Fibroblast of gingiva (primary cell): ENCODE data around the gene ANO10.

ENCODE experiments used
- DNase-seq: peaks from one replicate; pipeline ENCODE4 v3.0.0-alpha.2; 2011; ENCODE audit warnings: low read depth

The ANO10 gene

GRCh38 chr3:43346978-43347749, 274.6 kb downstream of the ANO10 start:
- DNase-seq = no peak

DNA sequence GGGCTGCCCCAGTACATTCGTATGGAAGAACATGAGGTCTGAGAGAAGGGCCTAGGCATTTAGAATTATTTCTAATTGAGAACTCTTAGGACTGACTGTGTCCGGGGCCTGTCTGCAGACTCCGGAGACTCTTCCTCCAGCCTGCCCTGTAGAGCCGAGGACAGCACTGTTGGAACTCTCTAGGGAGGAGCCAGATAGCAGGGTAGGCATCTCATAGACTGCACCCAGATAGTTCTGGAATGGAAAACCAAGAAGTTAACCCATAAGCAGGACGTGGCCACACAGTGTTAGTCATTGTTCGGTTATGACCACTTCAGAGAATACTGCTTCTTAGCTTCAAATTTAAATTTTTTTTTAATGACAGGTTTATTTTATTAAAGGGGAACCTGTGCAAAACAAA, 275.9 kb downstream of the ANO10 start:
- no peak for DNase-seq

DNA sequence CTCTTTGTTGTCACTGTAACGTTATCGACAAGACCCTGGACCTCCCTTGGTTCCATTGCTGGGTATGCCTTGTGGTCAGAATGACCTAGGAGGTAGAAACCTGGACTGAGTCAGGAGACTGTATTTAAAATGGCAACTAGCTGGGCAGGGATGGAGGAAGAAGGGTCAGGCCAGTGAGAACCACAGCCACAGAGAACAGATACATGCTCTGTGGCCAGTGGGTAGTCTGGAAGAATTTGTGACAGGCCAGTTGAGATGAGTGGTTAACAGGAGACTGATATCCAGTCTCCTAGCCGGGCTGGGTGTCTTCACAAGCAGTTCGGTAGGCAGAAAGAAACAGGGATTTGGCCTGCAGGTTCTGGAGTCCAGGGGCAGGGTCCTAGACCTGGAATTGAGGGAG, 276.6 kb downstream of the ANO10 start:
- no peak for DNase-seq

- no peak for DNase-seq
Measured at GRCh38 chr3:43344520-43344919, 277.3 kb downstream of the ANO10 start.

DNA sequence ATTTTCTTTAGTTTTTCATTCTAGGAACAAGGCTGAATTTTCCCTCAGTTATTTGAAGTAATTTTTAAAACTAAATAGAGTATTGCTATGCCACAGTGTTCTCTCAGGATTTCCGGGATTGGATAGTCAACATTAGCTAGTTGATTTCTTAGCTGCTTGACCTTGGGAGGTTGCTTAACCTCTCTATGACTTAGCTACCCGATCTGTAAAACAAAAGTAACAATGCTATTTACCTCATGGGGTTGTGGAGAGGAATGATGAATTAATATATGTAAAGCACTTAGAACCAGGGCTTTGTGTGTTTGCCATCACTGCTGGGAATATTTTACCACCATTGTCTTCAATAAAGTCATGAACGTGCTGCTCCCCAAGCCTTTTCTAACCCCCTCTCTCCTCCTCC, 278.0 kb downstream of the ANO10 start:
- no peak for DNase-seq

GRCh38 chr3:43343185-43343584, 278.6 kb downstream of the ANO10 start:
- DNase-seq = no peak

DNA sequence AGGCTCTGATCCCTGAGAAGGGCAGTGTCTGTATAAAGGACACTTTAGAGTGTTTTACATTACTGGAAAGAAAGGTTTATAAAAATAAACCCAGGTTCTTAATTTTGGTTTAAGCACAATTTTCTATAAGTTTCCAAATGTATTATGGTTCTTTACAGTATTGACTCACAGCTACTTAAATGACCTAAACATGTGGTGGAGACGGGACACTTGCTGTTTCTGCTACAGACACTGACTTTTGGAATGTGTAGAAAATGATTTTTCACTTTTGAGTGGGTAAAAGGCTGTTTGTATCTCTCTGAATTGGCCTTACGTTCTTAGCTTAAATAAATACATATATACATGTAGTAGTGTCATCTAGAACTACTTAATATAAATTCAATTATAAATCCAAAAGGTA, 280.0 kb downstream of the ANO10 start:
- DNase-seq = no peak

DNA sequence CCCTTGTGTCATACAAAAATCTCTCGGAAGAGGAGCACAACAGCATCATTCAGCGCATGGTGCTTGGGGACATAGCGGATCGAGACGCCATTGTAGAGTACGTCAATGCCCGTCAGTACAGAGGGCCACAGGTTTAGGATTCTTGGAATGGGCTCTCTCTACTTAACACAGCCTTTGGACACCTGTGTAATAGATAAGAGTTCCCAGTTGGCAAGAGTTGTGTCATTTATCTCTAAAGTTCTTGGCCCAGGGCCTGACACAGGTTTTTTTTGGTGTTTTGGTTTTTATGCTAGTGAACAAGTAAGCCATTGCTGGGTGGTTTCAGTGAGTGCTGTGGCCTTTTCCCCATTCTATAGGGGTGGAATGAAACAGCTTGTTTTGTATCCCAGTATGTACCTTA, 281.4 kb downstream of the ANO10 start:
- DNase-seq = no peak

GRCh38 chr3:43338295-43338694, 283.5 kb downstream of the ANO10 start:
- no peak for DNase-seq

DNA sequence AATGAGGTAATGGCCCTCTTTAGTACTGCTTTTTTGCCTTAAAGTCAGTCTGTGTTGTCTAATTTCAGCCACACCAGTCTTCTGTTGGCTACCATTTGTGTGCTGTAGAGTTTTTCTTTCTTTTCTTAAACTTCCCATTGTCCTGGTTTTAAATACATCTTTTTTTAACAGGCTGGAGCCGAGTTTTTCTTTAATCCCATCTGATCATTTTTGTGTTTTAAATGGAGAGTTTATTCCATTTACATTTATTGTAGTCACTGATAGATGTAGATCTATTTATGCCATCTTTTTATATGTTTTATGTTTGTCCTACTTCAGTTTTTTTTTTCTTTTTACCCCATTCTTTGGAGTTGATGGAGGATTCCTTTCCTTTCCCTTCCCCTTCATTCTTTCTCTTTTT, 286.0 kb downstream of the ANO10 start:
- DNase-seq = no peak

- DNase-seq = no peak
Measured at GRCh38 chr3:43334976-43335375, 286.8 kb downstream of the ANO10 start.

DNA sequence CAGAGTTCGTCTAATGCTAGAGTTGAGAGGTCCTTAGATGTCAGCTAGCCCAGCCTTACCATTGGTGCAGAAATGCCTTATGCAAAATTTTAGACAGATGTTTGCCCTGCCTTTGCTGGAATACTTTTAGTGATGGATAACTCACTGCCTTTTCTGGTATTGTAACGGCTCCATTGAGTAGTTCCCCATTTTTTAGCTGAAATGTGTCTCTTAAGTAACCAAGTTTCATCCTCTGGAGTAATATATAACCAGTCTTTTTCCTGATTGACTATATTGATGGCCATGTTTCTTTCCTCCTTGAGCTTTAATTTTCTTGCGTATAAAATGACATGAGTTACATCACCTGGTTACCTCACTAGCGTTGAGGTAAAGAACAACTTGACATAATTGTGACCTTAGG, 290.4 kb downstream of the ANO10 start:
- no peak for DNase-seq

DNA sequence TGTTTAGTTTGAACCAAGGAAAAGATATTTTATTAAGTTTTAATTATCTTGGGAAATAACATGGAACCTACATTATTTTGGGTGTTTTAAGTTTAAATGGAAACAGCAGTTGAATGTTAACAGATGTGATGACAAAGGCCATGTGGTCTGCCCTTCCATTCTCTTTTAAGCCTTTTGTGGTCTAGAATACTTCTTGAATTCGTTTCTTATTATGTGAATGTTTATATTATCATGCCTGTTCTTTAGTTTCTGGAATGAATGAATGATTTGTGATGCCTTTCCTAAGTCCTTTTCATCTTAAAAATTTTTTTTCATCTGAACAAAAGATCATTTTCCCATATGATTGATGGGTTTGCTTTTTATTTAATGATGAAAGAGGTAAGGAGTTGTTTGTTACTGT, 290.8 kb downstream of the ANO10 start:
- peak; percentile 16 for DNase-seq

DNA sequence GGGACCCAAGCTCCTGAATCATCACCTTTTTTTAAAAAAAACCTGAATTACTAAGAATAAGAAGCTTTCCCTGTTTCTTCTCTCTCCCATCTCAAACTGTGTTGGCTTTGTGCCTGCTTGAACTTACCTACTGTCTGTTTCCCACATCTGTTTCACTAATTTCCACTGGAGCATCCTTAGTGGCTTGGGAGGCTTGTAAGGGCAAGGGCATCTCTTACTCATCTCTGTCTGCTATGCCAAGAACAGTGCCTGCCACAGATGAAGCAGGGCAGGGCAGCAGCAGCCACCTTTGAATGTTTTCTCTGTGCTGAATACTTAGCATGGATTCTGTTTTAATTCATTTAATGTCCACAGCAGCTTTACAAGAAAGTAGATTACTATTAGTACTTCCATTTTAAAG, 293.2 kb downstream of the ANO10 start:
- DNase-seq = no peak

DNA sequence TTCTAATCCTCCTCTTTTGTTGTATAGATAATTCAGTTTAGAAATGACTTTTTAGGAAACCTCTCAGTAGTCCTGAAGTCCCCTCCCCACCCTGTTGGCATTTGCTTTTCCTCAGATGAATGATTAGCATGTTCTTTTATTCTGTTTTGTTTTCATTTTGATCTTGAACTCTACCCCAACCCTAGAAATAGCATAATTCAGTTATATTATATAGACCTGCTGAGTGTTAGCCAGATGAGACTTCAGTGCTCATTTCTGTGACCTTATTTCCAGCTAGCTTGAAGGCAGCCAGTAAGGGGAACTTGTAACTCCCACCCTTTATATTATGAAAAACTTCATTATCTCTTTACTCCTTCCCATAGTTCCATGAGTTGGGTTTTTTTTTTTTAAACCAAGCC, 294.2 kb downstream of the ANO10 start:
- DNase-seq = no peak

DNA sequence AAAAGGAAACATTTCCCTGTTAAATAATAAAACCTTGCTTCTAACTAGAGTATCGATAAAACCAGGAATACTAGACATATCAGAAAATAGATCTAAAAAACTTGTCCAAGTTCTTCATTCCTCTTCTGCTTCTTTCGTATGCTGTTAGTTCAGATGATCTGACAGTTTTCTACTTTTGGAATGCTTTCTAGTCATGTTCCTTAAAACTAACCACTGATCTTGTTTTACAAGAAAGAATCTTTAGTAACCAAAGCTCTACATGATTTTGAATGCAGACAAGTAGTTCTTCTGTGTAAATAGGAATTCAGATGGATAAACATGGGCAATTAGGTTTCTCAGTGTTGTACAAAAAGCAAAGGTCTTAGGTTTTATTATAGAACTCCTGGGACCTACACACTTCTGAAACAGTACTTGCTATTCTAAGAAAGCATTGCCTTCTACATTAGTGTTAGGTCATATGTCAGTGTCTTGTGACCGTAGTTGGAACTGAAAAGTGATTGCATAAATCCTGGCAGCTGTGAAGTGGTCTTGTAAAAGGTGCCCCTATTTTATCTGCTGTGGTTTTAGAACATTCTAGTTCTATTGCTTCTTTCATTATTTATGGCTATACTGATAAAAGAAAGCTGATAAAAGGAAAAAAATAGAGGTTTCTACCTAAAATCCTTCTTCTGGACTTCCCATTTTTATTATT, 294.8 kb downstream of the ANO10 start:
- peak; percentile 27 for DNase-seq

DNA sequence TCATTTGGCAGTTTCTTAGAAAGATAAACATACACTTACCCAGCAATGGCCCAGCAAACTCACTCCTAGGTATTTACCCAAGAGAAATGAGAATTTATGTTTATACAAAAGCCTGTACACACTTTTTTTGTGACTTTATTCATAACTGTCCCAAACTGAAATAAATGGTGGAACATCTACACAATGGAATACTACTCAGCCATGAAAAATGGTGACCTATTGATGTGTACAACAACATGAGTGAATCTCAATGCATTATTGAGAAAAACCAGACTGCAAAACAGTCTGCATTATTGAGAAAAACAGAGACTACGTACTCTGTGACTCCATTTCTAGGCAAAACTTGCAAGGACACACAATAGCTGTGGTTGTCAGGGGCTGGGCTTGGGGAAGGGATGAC, 298.3 kb downstream of the ANO10 start:
- no peak for DNase-seq

DNA sequence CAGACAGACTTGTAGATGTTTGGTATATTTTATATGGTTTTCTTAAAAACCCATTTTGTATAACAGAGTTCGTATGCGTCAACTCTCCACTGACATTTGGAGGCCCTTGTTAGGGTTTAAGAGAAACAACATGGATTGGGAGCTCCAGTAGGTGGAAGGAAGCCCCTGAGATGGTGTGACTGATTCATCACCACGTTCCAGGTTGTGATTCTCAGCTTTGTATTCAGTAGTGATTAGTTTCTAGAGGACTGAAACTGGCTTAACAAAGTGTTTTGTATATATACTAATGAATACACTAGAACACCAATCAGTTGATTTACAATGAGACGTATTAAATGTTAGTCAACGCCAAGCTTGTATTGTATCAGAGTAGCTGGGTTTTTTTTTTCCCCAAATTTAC, 301.5 kb downstream of the ANO10 start:
- DNase-seq = no peak

DNA sequence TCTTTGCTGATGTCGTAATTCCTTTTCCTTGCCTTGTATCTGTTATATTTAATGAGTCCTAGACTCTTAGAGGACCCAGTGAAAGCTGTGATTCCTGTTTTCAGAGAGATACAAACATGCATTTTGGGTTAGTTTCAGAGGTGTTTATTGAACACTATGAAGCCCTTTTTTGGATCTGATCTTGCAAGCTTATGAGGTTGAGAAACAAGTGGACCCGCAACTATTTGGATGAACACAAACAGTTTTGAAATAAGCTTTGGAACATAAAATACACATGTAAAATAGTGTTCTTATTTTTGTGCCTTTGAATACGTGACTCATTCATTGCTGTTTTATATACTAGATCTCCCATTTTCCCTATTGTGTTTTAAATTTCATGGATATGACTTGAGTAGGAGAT, 302.0 kb downstream of the ANO10 start:
- peak; percentile 77 for DNase-seq

DNA sequence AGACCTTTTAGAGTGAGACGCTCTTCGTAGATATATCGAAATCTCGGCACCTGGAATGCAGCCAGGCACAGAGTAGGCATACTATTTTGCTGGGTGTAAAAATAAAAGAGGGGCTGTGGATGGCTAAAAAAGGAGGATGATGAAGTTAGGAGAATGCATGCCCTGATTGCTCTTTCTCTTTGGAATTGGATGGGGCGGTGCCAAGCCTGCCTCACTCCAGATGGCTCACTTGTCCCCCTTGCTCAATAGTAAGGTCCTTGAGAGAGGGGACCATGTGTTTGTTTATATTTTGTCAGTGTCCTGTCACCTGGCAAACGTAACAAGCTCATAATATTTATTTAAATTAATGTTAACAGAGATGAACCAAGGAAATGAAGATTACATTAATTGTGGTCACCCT, 302.4 kb downstream of the ANO10 start:
- peak; percentile 64 for DNase-seq

DNA sequence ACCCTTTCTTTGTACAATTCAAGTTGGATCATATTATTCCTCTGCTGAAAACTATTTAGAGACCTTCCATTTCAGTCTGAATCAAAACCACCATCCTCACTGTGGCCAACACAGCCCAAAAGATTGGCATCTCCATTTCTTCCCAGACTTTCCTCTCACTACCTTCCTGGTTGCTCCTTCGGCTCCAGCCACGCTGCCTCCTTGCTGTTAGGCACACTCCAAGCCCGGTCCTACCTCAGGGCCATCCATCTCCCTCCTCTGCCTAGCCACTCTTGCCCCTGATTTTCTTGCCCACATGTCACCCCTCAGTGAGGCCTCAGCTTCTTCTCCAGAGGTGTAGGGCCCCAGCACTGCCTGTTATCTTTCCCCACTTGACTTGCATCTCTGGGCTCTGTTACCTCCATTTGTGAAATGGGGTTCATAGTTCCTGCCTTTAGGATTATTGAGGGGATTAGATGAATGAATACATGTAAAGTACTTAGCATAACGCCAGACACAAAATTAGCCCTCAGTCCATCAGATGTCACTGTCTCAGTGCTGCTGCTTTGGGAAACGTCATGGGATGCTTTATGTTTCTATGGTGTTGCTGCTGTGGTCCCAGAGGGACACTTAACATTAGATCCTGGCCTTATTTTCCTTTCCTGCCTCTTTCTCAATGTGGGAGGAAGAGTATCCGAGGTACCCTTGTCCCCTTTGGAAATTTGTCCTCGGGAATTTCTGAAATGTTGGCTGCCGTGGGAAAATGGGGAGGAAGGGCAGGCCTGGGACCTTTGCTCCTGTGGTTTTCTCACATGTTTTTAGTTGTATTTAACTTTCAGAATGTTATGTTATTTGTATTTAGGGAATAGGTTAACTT, 304.1 kb downstream of the ANO10 start:
- peak; percentile 84 for DNase-seq

DNA sequence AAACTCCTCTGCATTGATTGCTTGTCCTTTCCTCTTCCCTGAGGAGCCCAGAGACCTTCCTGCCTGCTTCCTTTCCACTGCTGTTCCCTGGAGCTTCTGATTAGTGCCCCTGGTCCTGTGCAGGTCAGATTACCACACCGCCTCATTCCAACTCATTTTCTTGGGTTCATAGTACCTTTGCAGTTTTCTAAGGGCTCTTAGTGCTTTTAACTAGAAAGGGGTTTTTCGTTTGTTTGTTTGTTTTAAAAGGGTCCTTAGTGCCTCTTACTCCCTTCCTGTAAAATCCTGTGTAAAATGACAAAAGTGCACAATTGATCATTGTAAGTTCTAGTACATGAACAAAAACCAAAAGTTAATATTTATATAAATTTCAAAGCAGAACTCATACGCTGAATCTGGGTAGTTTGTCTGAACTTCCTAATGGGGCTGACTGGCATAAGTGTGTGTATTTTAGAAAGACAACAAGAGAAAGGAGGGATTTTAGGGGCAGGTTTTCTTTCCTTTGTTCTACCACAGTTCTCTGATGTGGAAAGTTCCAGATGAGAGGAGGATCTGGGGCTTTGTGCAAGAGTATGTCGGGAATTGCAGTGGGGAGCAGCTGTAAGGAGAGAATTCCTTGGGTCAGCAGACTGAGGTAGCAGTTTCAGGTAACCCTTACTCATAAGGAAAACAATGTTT, 304.9 kb downstream of the ANO10 start:
- no peak for DNase-seq
